MM.1S (cell line): ENCODE data around the gene GPR83.
"Not testable (repeated sequence)": the region's sequence is repeated elsewhere in the genome, so short reads cannot be mapped to it uniquely, and the experiment has no call there.

Experiments used
- DNase-seq: peaks from one replicate; pipeline ENCODE4 v3.0.0-alpha.2; 2015
- H2AFZ ChIP-seq: fragments of 300-600 bp; sonication (generic); 2 replicates; pipeline ENCODE4 v1.6.0; 2016; ENCODE audit warnings: antibody characterized with exemption, low read length
- H3F3A ChIP-seq: fragments of 300-600 bp; sonication (generic); 2 replicates; pipeline ENCODE4 v1.6.1; 2016; ENCODE audit warnings: mild to moderate bottlenecking, antibody characterized with exemption, low read length, moderate library complexity, mixed read lengths; ENCODE audit not compliant: insufficient read depth
- H3K27ac ChIP-seq: fragments of 300-600 bp; sonication (generic); 2 replicates; pipeline ENCODE4 v1.5.1; 2016; ENCODE audit warnings: mild to moderate bottlenecking, low read length
- H3K27me3 ChIP-seq: fragments of 300-600 bp; sonication (generic); replicated peaks from 2 replicates; pipeline ENCODE4 v1.6.0; 2016; ENCODE audit warnings: low read length; ENCODE audit not compliant: insufficient read depth
- H3K36me3 ChIP-seq: fragments of 300-600 bp; sonication (generic); replicated peaks from 2 replicates; pipeline ENCODE4 v1.6.1; 2016; ENCODE audit warnings: mild to moderate bottlenecking, low read length, mixed read lengths; ENCODE audit not compliant: insufficient read depth
- H3K4me1 ChIP-seq: fragments of 300-600 bp; sonication (generic); 2 replicates; pipeline ENCODE4 v1.6.1; 2016; ENCODE audit warnings: low read length, mixed read lengths
- H3K4me2 ChIP-seq: fragments of 300-600 bp; sonication (generic); 2 replicates; pipeline ENCODE4 v1.6.0; 2016; ENCODE audit warnings: low read depth, low read length
- H3K4me3 ChIP-seq: fragments of 300-600 bp; sonication (generic); 2 replicates; pipeline ENCODE4 v1.5.1; 2016; ENCODE audit warnings: low read length, mixed read lengths
- H3K79me2 ChIP-seq: fragments of 300-600 bp; sonication (generic); 2 replicates; pipeline ENCODE4 v1.6.1; 2016; ENCODE audit warnings: mixed run types, low read length, mixed read lengths
- H3K9ac ChIP-seq: fragments of 300-600 bp; sonication (generic); 2 replicates; pipeline ENCODE4 v1.6.1; 2016; ENCODE audit warnings: low read length, mixed read lengths
- H3K9me2 ChIP-seq: fragments of 300-600 bp; sonication (generic); replicated peaks from 2 replicates; pipeline ENCODE4 v1.6.1; 2016; ENCODE audit warnings: mild to moderate bottlenecking, low read length, mixed read lengths; ENCODE audit not compliant: insufficient read depth
- H3K9me3 ChIP-seq: fragments of 300-600 bp; sonication (generic); replicated peaks from 2 replicates; pipeline ENCODE4 v1.6.1; 2016; ENCODE audit warnings: mild to moderate bottlenecking, low read length, mixed read lengths; ENCODE audit not compliant: insufficient read depth
- H4K20me1 ChIP-seq: fragments of 300-600 bp; sonication (generic); 2 replicates; pipeline ENCODE4 v1.6.1; 2016; ENCODE audit warnings: mild to moderate bottlenecking, low read length, moderate library complexity, mixed read lengths; ENCODE audit not compliant: insufficient read depth
- CTCF ChIP-seq: fragments of 300-600 bp; sonication (generic); IDR thresholded peaks from 2 replicates; pipeline ENCODE4 v1.5.1; 2016; ENCODE audit warnings: antibody characterized with exemption, low read length, mixed read lengths
- EZH2 ChIP-seq: fragments of 300-600 bp; sonication (generic); optimal IDR thresholded peaks from 2 replicates; pipeline ENCODE3; 2017; ENCODE audit warnings: low read depth, mild to moderate bottlenecking, antibody characterized with exemption, low read length, mixed read lengths
- EZH2phosphoT487 ChIP-seq: fragments of 300-600 bp; sonication (generic); IDR thresholded peaks from 2 replicates; pipeline ENCODE4 v1.6.1; 2018; ENCODE audit warnings: antibody characterized with exemption, low read length

GPR83 gene

GRCh38 chr11:94398101-94398500, 3.1 kb downstream of the GPR83 start:
- H3K9ac ChIP-seq: no peak overlapping the region
- no peak for DNase-seq
- H3K27ac ChIP-seq: no peak overlapping the region
- H3F3A ChIP-seq: no peaks in the 10 kb centered on the region
- no peaks in the 10 kb centered on the region for H3K4me1 ChIP-seq
- no peaks in the 10 kb centered on the region for H3K79me2 ChIP-seq
- no peak overlapping the region for H3K4me2 ChIP-seq
- no peaks in the 10 kb centered on the region for H4K20me1 ChIP-seq
- no peaks in the 10 kb centered on the region for H3K36me3 ChIP-seq
- no peak for TF ChIP-seq EZH2
- TF ChIP-seq CTCF: no peak
- TF ChIP-seq EZH2phosphoT487: no peak
- no peaks in the 10 kb centered on the region for H3K9me3 ChIP-seq
- H3K27me3 ChIP-seq: no peaks in the 10 kb centered on the region
- H3K4me3 ChIP-seq: no peak overlapping the region
- H3K9me2 ChIP-seq: no peaks in the 10 kb centered on the region
- H2AFZ ChIP-seq: no peak overlapping the region

- Histone ChIP-seq H3K4me1 (no peaks in the 10 kb centered on the region), H4K20me1 (no peaks in the 10 kb centered on the region), H3K27me3 (no peaks in the 10 kb centered on the region), H2AFZ (no peak overlapping the region), H3K27ac (no peak overlapping the region), H3F3A (no peaks in the 10 kb centered on the region), H3K9me3 (no peaks in the 10 kb centered on the region), H3K4me2 (no peak overlapping the region), H3K36me3 (no peaks in the 10 kb centered on the region), H3K9me2 (no peaks in the 10 kb centered on the region), H3K79me2 (no peaks in the 10 kb centered on the region), H3K9ac (no peak overlapping the region), H3K4me3 (no peak overlapping the region)
- TF ChIP-seq EZH2phosphoT487 (no peak), CTCF (no peak), EZH2 (no peak)
- DNase-seq: no peak
Observed at GRCh38 chr11:94396282-94396681, 4.9 kb downstream of the GPR83 start.

DNA sequence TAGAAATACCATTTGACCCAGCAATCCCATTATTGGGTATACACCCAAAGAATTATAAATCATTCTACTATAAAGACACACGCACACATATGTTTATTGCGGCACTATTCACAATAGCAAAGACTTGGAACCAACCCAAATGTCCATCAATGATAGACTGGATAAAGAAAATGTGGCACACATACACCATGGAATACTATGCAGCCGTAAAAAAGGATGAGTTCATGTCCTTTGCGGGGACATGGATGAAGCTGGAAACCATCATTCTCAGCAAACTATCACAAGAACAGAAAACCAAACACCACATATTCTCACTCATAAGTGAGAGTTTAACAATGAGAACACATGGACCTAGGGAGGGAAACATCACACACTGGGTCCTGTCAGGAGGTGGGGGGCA, 9.3 kb downstream of the GPR83 start:
- H3K9ac ChIP-seq, H3K9me2 ChIP-seq, DNase-seq, H3K4me1 ChIP-seq, H3F3A ChIP-seq, H3K9me3 ChIP-seq, H2AFZ ChIP-seq, H3K4me3 ChIP-seq, H3K4me2 ChIP-seq, H4K20me1 ChIP-seq, H3K79me2 ChIP-seq, H3K27me3 ChIP-seq, H3K27ac ChIP-seq, H3K36me3 ChIP-seq: not testable (repeated sequence)

- no peaks in the 10 kb centered on the region for H4K20me1 ChIP-seq
Observed at GRCh38 chr11:94379613-94380012, 21.6 kb downstream of the GPR83 start.

More at GRCh38 chr11:94379613-94380012, 21.6 kb downstream of the GPR83 start:
- no peak overlapping the region for H3K4me3 ChIP-seq
- no peaks in the 10 kb centered on the region for H3F3A ChIP-seq
- H3K79me2 ChIP-seq: no peaks in the 10 kb centered on the region
- no peak for DNase-seq
- H3K27ac ChIP-seq: no peak overlapping the region
- H3K9ac ChIP-seq: no peak overlapping the region
- H3K27me3 ChIP-seq: no peaks in the 10 kb centered on the region
- H3K4me1 ChIP-seq: no peaks in the 10 kb centered on the region
- H3K4me2 ChIP-seq: no peak overlapping the region
- no peaks in the 10 kb centered on the region for H3K9me2 ChIP-seq
- no peaks in the 10 kb centered on the region for H3K36me3 ChIP-seq
- TF ChIP-seq EZH2 (no peak), EZH2phosphoT487 (no peak), CTCF (no peak)
- no peak overlapping the region for H2AFZ ChIP-seq
- H3K9me3 ChIP-seq: no peaks in the 10 kb centered on the region
